Stomach (tissue), 4 donors: ENCODE results near the gene PIEZO1.

Experiments
- EP300 ChIP-seq: sonication (generic); formaldehyde crosslinking; IDR thresholded peaks from one replicate; pipeline ENCODE4 v1.6.1; 2017; ENCODE audit warnings: antibody characterized with exemption
- POLR2A ChIP-seq, 4 donors: fragments of 450-650 bp; IDR thresholded peaks; one replicate each; pipeline ENCODE4 v1.6.1; 2016; ENCODE audit warnings: antibody characterized with exemption in 4 of 4, control low read depth in 2 of 4, mild to moderate bottlenecking in 1 of 4, moderate library complexity in 1 of 4
- POLR2AphosphoS5 ChIP-seq, 3 donors: sonication (generic); formaldehyde crosslinking; IDR thresholded peaks; one replicate each; pipeline ENCODE4 v1.6.1; 2016; ENCODE audit warnings: antibody characterized with exemption in 3 of 3
- TF ChIP-seq, protein P1 (sequence below), 7 experiments: fragments of 450-650 bp in 4 of 7; fragments of 200-600 bp in 3 of 7; sonication (generic) in 3 of 7; IDR thresholded peaks; one replicate each; pipeline ENCODE4 v1.5.1; 2016 to 2019; ENCODE audit warnings: antibody characterized with exemption in 7 of 7, control low read depth in 2 of 7, mild to moderate bottlenecking in 1 of 7

DNA sequence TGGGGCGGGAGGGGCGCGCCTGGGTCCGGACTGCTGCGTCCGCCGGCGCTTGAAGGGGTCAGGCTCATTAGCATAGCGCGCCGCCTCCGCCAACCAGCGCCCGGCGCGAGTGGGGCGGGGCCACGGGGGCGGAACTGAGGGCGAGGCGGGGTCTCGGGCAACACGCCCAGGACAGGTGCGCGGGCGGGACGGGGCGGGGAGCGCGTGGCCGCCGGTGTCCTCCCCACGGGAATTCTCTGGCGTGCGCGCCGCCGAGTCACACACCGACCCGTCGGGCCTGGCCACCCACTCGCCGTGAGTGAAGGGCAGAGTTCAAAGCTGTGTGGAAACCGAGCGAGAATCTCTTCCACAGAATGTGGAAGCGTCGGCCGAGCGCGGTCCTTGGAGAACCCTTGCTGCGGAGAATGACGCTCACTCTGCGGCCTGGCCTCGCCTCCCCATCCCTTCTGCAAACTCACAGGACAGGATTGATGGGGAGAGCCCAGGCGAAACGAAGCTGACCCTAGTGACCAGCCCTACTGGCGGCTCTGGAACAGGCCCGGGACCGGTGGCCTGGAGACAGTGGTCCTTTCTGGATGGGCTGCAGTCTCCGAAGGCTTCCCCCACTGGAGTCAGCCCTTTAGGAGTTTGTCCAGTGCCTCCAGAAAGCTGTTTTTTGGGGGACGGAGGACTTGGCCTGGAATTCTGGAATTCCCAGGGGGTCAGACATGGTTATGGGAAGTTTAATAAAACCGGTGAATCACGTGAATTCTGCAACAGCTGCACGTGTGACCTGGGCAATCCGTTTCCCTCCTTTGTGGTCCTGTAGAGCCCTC, 98.4 kb downstream of the PIEZO1 start, which contains the start of gene SNAI3:
- TF ChIP-seq, protein P1, sequence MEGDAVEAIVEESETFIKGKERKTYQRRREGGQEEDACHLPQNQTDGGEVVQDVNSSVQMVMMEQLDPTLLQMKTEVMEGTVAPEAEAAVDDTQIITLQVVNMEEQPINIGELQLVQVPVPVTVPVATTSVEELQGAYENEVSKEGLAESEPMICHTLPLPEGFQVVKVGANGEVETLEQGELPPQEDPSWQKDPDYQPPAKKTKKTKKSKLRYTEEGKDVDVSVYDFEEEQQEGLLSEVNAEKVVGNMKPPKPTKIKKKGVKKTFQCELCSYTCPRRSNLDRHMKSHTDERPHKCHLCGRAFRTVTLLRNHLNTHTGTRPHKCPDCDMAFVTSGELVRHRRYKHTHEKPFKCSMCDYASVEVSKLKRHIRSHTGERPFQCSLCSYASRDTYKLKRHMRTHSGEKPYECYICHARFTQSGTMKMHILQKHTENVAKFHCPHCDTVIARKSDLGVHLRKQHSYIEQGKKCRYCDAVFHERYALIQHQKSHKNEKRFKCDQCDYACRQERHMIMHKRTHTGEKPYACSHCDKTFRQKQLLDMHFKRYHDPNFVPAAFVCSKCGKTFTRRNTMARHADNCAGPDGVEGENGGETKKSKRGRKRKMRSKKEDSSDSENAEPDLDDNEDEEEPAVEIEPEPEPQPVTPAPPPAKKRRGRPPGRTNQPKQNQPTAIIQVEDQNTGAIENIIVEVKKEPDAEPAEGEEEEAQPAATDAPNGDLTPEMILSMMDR (IDR thresholded peaks at IDR 0.05) = no peak
- TF ChIP-seq EP300 = no peak
- TF ChIP-seq POLR2AphosphoS5 (IDR thresholded peaks at IDR 0.05) = peak in 1 of 3 donors; percentile 53
- no peak for TF ChIP-seq POLR2A (IDR thresholded peaks at IDR 0.05)
